Activated naive CD4-positive, alpha-beta T cell treated with anti-CD3 and anti-CD28 coated beads, Interleukin-2, amount 50 U/mL, for 24 hours (primary cell): Measurements from ENCODE around the gene ENPP6.
A peak's percentile ranks its signal among the peaks of the same experiment; 100 is the strongest.

Experiments
- H3K27ac Mint-ChIP-seq: one replicate; pipeline ENCODE4 v1.8.0; 2021; ENCODE audit warnings: mild to moderate bottlenecking, mixed read lengths
- H3K27me3 Mint-ChIP-seq: one replicate; pipeline ENCODE4 v1.8.0; 2021; ENCODE audit warnings: mixed read lengths
- H3K36me3 Mint-ChIP-seq: one replicate; pipeline ENCODE4 v1.8.0; 2021; ENCODE audit warnings: mixed read lengths
- H3K4me1 Mint-ChIP-seq: one replicate; pipeline ENCODE4 v1.8.0; 2021; ENCODE audit warnings: mixed read lengths
- H3K4me3 Mint-ChIP-seq: one replicate; pipeline ENCODE4 v1.8.0; 2021; ENCODE audit warnings: mild to moderate bottlenecking, mixed read lengths
- H3K9me3 Mint-ChIP-seq: one replicate; pipeline ENCODE4 v1.8.0; 2021; ENCODE audit warnings: mixed read lengths

ENPP6 gene

GRCh38 chr4:184217634-184218033 is at the start of gene ENPP6:
TSS of gene ENPP6 (minus strand) at chr4:184217873. CDS start at chr4:184217819, 54 bp downstream.
- H3K36me3 Mint-ChIP-seq: no peaks in the 10 kb centered on the region
- no peak within 1 kb of the TSS for H3K4me3 Mint-ChIP-seq
- H3K27me3 Mint-ChIP-seq: peaks cover 2% of the 10 kb centered on the region
- no peaks in the 10 kb centered on the region for H3K9me3 Mint-ChIP-seq
- no peak within 1 kb of the TSS for H3K27ac Mint-ChIP-seq
- no peaks in the 10 kb centered on the region for H3K4me1 Mint-ChIP-seq

- Mint-ChIP-seq H3K4me3 (peak overlapping the region; percentile 77), H3K36me3 (no peaks in the 10 kb centered on the region), H3K27ac (peak overlapping the region; percentile 90), H3K27me3 (no peaks in the 10 kb centered on the region), H3K9me3 (no peaks in the 10 kb centered on the region), H3K4me1 (peaks cover 52% of the 10 kb centered on the region)
Observed at GRCh38 chr4:184267206-184267608, 49.5 kb upstream of the ENPP6 start.

- H3K9me3 Mint-ChIP-seq: no peaks in the 10 kb centered on the region
- H3K27me3 Mint-ChIP-seq: no peaks in the 10 kb centered on the region
- H3K4me3 Mint-ChIP-seq: no peak overlapping the region
- no peaks in the 10 kb centered on the region for H3K36me3 Mint-ChIP-seq
- peaks cover 52% of the 10 kb centered on the region for H3K4me1 Mint-ChIP-seq
- H3K27ac Mint-ChIP-seq: no peak overlapping the region
Observed at GRCh38 chr4:184265546-184266351, 48.1 kb upstream of the ENPP6 start.

- Mint-ChIP-seq H3K36me3 (no peaks in the 10 kb centered on the region), H3K4me1 (peaks cover 40% of the 10 kb centered on the region), H3K4me3 (no peak overlapping the region), H3K9me3 (no peaks in the 10 kb centered on the region), H3K27ac (peak overlapping the region; percentile 76), H3K27me3 (no peaks in the 10 kb centered on the region)
Observed at GRCh38 chr4:184263910-184264732, 46.4 kb upstream of the ENPP6 start.

- Mint-ChIP-seq H3K9me3 (no peaks in the 10 kb centered on the region), H3K36me3 (no peaks in the 10 kb centered on the region), H3K27me3 (no peaks in the 10 kb centered on the region), H3K4me3 (no peak overlapping the region), H3K27ac (no peak overlapping the region), H3K4me1 (peaks cover 34% of the 10 kb centered on the region)
Observed at GRCh38 chr4:184263461-184263860, 45.8 kb upstream of the ENPP6 start.

- Mint-ChIP-seq H3K4me3 (no peak overlapping the region), H3K27me3 (no peaks in the 10 kb centered on the region), H3K9me3 (no peaks in the 10 kb centered on the region), H3K27ac (no peak overlapping the region), H3K36me3 (no peaks in the 10 kb centered on the region), H3K4me1 (peaks cover 29% of the 10 kb centered on the region)
Observed at GRCh38 chr4:184262901-184263300, 45.2 kb upstream of the ENPP6 start.

- Mint-ChIP-seq H3K4me1 (peaks cover 17% of the 10 kb centered on the region), H3K36me3 (no peaks in the 10 kb centered on the region), H3K4me3 (no peak overlapping the region), H3K9me3 (no peaks in the 10 kb centered on the region), H3K27me3 (no peaks in the 10 kb centered on the region), H3K27ac (no peak overlapping the region)
Observed at GRCh38 chr4:184261246-184261645, 43.6 kb upstream of the ENPP6 start.

GRCh38 chr4:184259866-184260265 is 42.2 kb upstream of the ENPP6 start:
- Mint-ChIP-seq H3K4me3 (no peak overlapping the region), H3K9me3 (no peaks in the 10 kb centered on the region), H3K27me3 (no peaks in the 10 kb centered on the region), H3K4me1 (peaks cover 6% of the 10 kb centered on the region), H3K36me3 (no peaks in the 10 kb centered on the region), H3K27ac (no peak overlapping the region)

- Mint-ChIP-seq H3K36me3 (no peaks in the 10 kb centered on the region), H3K4me3 (no peak overlapping the region), H3K9me3 (no peaks in the 10 kb centered on the region), H3K27me3 (no peaks in the 10 kb centered on the region), H3K27ac (no peak overlapping the region), H3K4me1 (peaks cover 3% of the 10 kb centered on the region)
Observed at GRCh38 chr4:184259081-184259480, 41.4 kb upstream of the ENPP6 start.

- Mint-ChIP-seq H3K27ac (no peak overlapping the region), H3K4me1 (peaks cover 5% of the 10 kb centered on the region), H3K9me3 (no peaks in the 10 kb centered on the region), H3K4me3 (no peak overlapping the region), H3K36me3 (no peaks in the 10 kb centered on the region), H3K27me3 (no peaks in the 10 kb centered on the region)
Observed at GRCh38 chr4:184255871-184256642, 38.4 kb upstream of the ENPP6 start.

- H3K9me3 Mint-ChIP-seq: no peaks in the 10 kb centered on the region
- H3K4me3 Mint-ChIP-seq: no peak overlapping the region
- peaks cover 10% of the 10 kb centered on the region for H3K4me1 Mint-ChIP-seq
- no peaks in the 10 kb centered on the region for H3K36me3 Mint-ChIP-seq
- H3K27me3 Mint-ChIP-seq: no peaks in the 10 kb centered on the region
- H3K27ac Mint-ChIP-seq: no peak overlapping the region
Observed at GRCh38 chr4:184255361-184255760, 37.7 kb upstream of the ENPP6 start.

GRCh38 chr4:184253072-184253420 is 35.4 kb upstream of the ENPP6 start:
- H3K36me3 Mint-ChIP-seq: no peaks in the 10 kb centered on the region
- H3K27me3 Mint-ChIP-seq: no peaks in the 10 kb centered on the region
- no peak overlapping the region for H3K4me3 Mint-ChIP-seq
- H3K27ac Mint-ChIP-seq: no peak overlapping the region
- H3K4me1 Mint-ChIP-seq: peaks cover 10% of the 10 kb centered on the region
- H3K9me3 Mint-ChIP-seq: no peaks in the 10 kb centered on the region

- H3K4me1 Mint-ChIP-seq: peaks cover 10% of the 10 kb centered on the region
- H3K9me3 Mint-ChIP-seq: no peaks in the 10 kb centered on the region
- H3K36me3 Mint-ChIP-seq: no peaks in the 10 kb centered on the region
- no peak overlapping the region for H3K4me3 Mint-ChIP-seq
- H3K27ac Mint-ChIP-seq: no peak overlapping the region
- H3K27me3 Mint-ChIP-seq: no peaks in the 10 kb centered on the region
Observed at GRCh38 chr4:184252136-184253071, 34.7 kb upstream of the ENPP6 start.

- Mint-ChIP-seq H3K27me3 (no peaks in the 10 kb centered on the region), H3K36me3 (no peaks in the 10 kb centered on the region), H3K4me3 (no peak overlapping the region), H3K27ac (no peak overlapping the region), H3K4me1 (peaks cover 10% of the 10 kb centered on the region), H3K9me3 (no peaks in the 10 kb centered on the region)
Observed at GRCh38 chr4:184251670-184251980, 34.0 kb upstream of the ENPP6 start.
